Measurements from ENCODE around the gene RASAL3.

Gene RASAL3

DNA sequence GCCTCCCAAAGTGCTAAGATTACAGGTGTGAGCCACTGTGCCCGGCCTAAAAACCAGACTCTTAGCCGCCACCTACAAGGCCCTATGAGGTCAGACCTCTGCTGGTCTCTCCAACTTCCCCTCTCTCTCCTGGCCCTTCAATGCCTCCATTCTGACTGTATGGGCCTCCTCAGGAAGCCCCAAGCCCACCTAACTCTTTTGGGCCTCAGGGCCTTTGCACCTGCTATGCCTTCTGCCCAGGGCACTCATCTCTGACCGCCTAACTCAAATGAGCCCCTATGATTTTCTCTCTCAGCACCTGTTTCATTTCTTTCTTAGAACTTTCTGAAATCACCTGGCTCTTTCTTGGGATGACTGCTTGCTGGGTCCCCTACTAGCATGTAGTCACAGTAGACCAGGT, 21.0 kb downstream of the RASAL3 start:
- DNase-seq (ENCODE audit: low read depth): no peak
- no peak overlapping the region for H3K4me3 ChIP-seq (ENCODE audit: low read length)
- TF ChIP-seq, protein P1, sequence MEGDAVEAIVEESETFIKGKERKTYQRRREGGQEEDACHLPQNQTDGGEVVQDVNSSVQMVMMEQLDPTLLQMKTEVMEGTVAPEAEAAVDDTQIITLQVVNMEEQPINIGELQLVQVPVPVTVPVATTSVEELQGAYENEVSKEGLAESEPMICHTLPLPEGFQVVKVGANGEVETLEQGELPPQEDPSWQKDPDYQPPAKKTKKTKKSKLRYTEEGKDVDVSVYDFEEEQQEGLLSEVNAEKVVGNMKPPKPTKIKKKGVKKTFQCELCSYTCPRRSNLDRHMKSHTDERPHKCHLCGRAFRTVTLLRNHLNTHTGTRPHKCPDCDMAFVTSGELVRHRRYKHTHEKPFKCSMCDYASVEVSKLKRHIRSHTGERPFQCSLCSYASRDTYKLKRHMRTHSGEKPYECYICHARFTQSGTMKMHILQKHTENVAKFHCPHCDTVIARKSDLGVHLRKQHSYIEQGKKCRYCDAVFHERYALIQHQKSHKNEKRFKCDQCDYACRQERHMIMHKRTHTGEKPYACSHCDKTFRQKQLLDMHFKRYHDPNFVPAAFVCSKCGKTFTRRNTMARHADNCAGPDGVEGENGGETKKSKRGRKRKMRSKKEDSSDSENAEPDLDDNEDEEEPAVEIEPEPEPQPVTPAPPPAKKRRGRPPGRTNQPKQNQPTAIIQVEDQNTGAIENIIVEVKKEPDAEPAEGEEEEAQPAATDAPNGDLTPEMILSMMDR (IDR thresholded peaks at IDR 0.05; ENCODE audit: insufficient read depth, low read depth, low read length, missing control alignments): no peak

DNA sequence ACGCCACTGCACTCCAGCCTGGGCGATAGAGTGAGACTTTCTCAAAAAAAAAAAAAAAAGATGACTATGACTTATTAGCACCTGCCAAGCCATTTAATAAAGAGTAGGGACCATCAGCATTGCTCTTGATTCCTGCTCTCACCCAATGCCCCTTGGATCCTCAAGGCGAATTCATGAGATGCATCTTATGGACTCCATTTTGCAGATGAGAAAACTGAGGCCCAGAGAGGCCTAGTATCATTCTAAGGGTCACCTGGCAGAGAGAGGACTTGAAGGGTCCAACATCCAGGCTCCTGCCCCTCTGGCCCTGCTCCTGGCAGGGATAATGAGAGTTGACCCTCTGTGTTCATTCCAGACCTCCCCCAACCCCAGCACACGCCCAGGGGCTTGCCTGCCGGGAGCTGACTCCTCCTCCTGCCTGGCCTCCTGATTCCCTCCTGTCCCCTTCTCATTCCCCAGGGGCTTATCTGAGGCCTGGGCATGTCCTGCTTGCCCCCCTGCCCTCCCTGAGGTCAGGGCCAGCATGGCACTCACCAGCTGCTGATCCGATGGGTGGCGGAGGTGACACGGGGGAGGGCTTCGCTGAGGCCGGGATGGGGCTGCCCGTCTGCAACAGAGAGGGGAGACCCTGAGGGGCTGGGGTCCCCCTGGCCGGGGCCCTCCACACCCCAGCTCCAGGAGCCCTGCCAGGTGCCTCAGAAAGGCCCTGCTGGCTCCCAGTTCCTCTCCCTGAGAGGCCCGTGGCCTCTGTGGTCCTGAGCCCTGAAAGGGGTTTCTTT, 22.0 kb downstream of the RASAL3 start:
- TF ChIP-seq, protein P1 (IDR thresholded peaks at IDR 0.05; ENCODE audit: insufficient read depth, low read depth, low read length, missing control alignments): no peak
- no peak overlapping the region for H3K4me3 ChIP-seq (ENCODE audit: low read length)
- DNase-seq (ENCODE audit: low read depth): no peak

- TF ChIP-seq, protein P1 (IDR thresholded peaks at IDR 0.05; ENCODE audit: insufficient read depth, low read depth, low read length, missing control alignments): no peak
- no peak overlapping the region for H3K4me3 ChIP-seq (ENCODE audit: low read length)
- DNase-seq (ENCODE audit: low read depth): no peak
Observed at GRCh38 chr19:15441317-15441716, 23.0 kb downstream of the RASAL3 start.

- TF ChIP-seq, protein P1 (IDR thresholded peaks at IDR 0.05; ENCODE audit: insufficient read depth, low read depth, low read length, missing control alignments): no peak
- no peak for DNase-seq (ENCODE audit: low read depth)
- no peak overlapping the region for H3K4me3 ChIP-seq (ENCODE audit: low read length)
Observed at GRCh38 chr19:15439821-15440641, 24.3 kb downstream of the RASAL3 start.

GRCh38 chr19:15439078-15439799, 25.1 kb downstream of the RASAL3 start:
- TF ChIP-seq, protein P1 (IDR thresholded peaks at IDR 0.05; ENCODE audit: insufficient read depth, low read depth, low read length, missing control alignments): no peak
- no peak for DNase-seq (ENCODE audit: low read depth)
- H3K4me3 ChIP-seq (ENCODE audit: low read length): no peak overlapping the region

GRCh38 chr19:15438577-15438976, 25.8 kb downstream of the RASAL3 start:
- TF ChIP-seq, protein P1 (IDR thresholded peaks at IDR 0.05; ENCODE audit: insufficient read depth, low read depth, low read length, missing control alignments): no peak
- no peak for DNase-seq (ENCODE audit: low read depth)
- H3K4me3 ChIP-seq (ENCODE audit: low read length): no peak overlapping the region
